GM12891 (cell line): ENCODE results near the gene LYSMD2.

Source experiments
- DNase-seq: peaks from one replicate; pipeline ENCODE4 v3.0.0; 2011; ENCODE audit warnings: low spot score; ENCODE audit not compliant: insufficient read length
- FAIRE-seq: peaks from 2 replicates; lab custom pipeline; 2011; peaks lifted over from hg19 to GRCh38; lab: Jason Lieb, UNC
- PAX5 ChIP-seq: IDR thresholded peaks from 2 replicates; pipeline ENCODE4 v1.6.1; 2011; ENCODE audit warnings: low read length, moderate library complexity, mild to moderate bottlenecking; ENCODE audit not compliant: insufficient read depth, severe bottlenecking
- POLR2A ChIP-seq: IDR thresholded peaks from 2 replicates; pipeline ENCODE4 v1.6.1; 2011; ENCODE audit warnings: low read depth, low read length, control low read depth
- POLR2AphosphoS5 ChIP-seq: IDR thresholded peaks from 2 replicates; pipeline ENCODE4 v1.6.1; 2011; ENCODE audit warnings: low read depth, low read length, control low read depth
- POU2F2 ChIP-seq: IDR thresholded peaks from 2 replicates; pipeline ENCODE4 v1.6.1; 2011; ENCODE audit warnings: low read depth, mild to moderate bottlenecking, control low read depth, low read length, moderate library complexity
- SPI1 ChIP-seq: IDR thresholded peaks from 2 replicates; pipeline ENCODE4 v1.6.1; 2011; ENCODE audit warnings: low read depth, low read length, control low read depth
- TAF1 ChIP-seq: IDR thresholded peaks from 2 replicates; pipeline ENCODE4 v1.6.1; 2011; ENCODE audit warnings: low read depth, low read length, control low read depth

Gene LYSMD2

GRCh38 chr15:51706291-51706690 lies 31.2 kb downstream of the LYSMD2 start:
- DNase-seq (no peak), FAIRE-seq (no peak)

GRCh38 chr15:51702710-51703109 lies 34.7 kb downstream of the LYSMD2 start:
- FAIRE-seq, result no peak
- TF ChIP-seq SPI1, result no peak
- TF ChIP-seq TAF1, result no peak
- TF ChIP-seq PAX5, result no peak
- no peak for TF ChIP-seq POU2F2
- TF ChIP-seq POLR2A, result no peak
- no peak for TF ChIP-seq POLR2AphosphoS5
- DNase-seq, result no peak

More at GRCh38 chr15:51706291-51706690, 31.2 kb downstream of the LYSMD2 start:
- no peak for TF ChIP-seq POLR2A
- no peak for TF ChIP-seq PAX5
- no peak for TF ChIP-seq TAF1
- no peak for TF ChIP-seq POU2F2
- TF ChIP-seq POLR2AphosphoS5, result no peak
- no peak for TF ChIP-seq SPI1

GRCh38 chr15:51699373-51699772 lies 38.1 kb downstream of the LYSMD2 start:
- FAIRE-seq, result no peak
- no peak for TF ChIP-seq POLR2AphosphoS5
- no peak for TF ChIP-seq PAX5
- TF ChIP-seq POU2F2, result no peak
- TF ChIP-seq POLR2A, result no peak
- DNase-seq, result no peak

GRCh38 chr15:51697163-51697562 lies 40.3 kb downstream of the LYSMD2 start:
- FAIRE-seq (no peak), DNase-seq (no peak)
- no peak for TF ChIP-seq TAF1
- no peak for TF ChIP-seq SPI1
- no peak for TF ChIP-seq POLR2A
- TF ChIP-seq POU2F2, result no peak
- no peak for TF ChIP-seq POLR2AphosphoS5
- no peak for TF ChIP-seq PAX5

- DNase-seq (no peak), FAIRE-seq (no peak)
- TF ChIP-seq PAX5, result no peak
- no peak for TF ChIP-seq POLR2AphosphoS5
- TF ChIP-seq TAF1, result no peak
- TF ChIP-seq SPI1, result no peak
- no peak for TF ChIP-seq POU2F2
- no peak for TF ChIP-seq POLR2A
Observed at GRCh38 chr15:51696566-51696965, 40.9 kb downstream of the LYSMD2 start.

- no peak for FAIRE-seq
- DNase-seq, result no peak
- TF ChIP-seq POLR2A, result no peak
- no peak for TF ChIP-seq POU2F2
- no peak for TF ChIP-seq PAX5
- no peak for TF ChIP-seq POLR2AphosphoS5
- TF ChIP-seq SPI1, result no peak
- no peak for TF ChIP-seq TAF1
Observed at GRCh38 chr15:51692154-51692553, 45.3 kb downstream of the LYSMD2 start.

- FAIRE-seq (no peak), DNase-seq (no peak)
- TF ChIP-seq POLR2A (no peak), SPI1 (no peak), TAF1 (no peak), POU2F2 (no peak), PAX5 (no peak), POLR2AphosphoS5 (no peak)
Observed at GRCh38 chr15:51688863-51689262, 48.6 kb downstream of the LYSMD2 start.

GRCh38 chr15:51687565-51687964 lies 49.9 kb downstream of the LYSMD2 start:
- no peak for FAIRE-seq
- no peak for DNase-seq
- TF ChIP-seq PAX5 (no peak), SPI1 (no peak), POLR2AphosphoS5 (no peak), POLR2A (no peak), POU2F2 (no peak), TAF1 (no peak)

GRCh38 chr15:51681303-51681963 lies 56.0 kb downstream of the LYSMD2 start, which contains the start of gene SCG3:
Gene SCG3 (plus strand): TSS chr15:51681503. CDS start chr15:51681756, 253 bp downstream.
- no peak for TF ChIP-seq POLR2A
- peak; percentile 61 for TF ChIP-seq SPI1
- no peak for TF ChIP-seq POU2F2
- TF ChIP-seq POLR2AphosphoS5, result no peak
- peak; percentile 59 for FAIRE-seq
- DNase-seq, result peak; percentile 32

GRCh38 chr15:51680321-51680720 lies 57.1 kb downstream of the LYSMD2 start:
- no peak for DNase-seq
- FAIRE-seq, result no peak
- TF ChIP-seq POLR2A (no peak), POLR2AphosphoS5 (no peak), POU2F2 (no peak), PAX5 (no peak), SPI1 (no peak), TAF1 (no peak)
